ENCODE measurements around the gene SLC7A10. TPM values are rescaled to one million over a fixed set of nuclear protein-coding genes. Genes with fewer than 3 reads are reported as not detected.

SLC7A10 gene
- total RNA-seq, 4 donors from 2014 or later: not detected

DNA sequence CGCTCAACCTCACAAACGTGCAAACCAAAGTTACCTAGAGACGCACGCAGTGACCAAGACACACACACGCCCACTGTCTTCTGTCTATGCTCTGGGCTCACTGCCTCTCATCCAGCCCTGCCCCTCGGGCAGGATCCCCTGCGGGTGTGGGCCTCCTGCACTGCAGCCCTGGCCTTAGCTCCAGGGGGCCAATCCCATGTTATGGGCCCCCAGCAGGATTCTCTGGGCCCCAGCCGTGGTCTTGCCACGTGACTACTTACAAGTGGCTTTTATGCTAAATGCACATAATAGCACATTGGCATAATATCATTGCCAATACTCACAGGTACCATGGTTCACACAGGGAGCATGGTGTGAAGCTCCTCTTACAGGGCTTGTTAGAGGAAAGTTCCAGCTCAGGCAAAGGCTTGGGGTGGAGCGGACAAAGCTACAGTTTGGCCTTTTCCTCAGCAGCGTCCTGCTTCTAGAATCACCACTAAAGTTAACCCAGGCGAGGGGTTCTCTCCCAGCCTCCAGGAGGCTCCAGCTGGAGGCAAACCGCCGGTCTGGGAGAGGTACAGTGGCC lies 39.3 kb upstream of the SLC7A10 start:
- no peaks in the 10 kb centered on the region for H3K4me1 ChIP-seq
- DNase-seq: no peak
- TF ChIP-seq POLR2A (IDR thresholded peaks at IDR 0.05): no peak
- TF ChIP-seq, protein P1, sequence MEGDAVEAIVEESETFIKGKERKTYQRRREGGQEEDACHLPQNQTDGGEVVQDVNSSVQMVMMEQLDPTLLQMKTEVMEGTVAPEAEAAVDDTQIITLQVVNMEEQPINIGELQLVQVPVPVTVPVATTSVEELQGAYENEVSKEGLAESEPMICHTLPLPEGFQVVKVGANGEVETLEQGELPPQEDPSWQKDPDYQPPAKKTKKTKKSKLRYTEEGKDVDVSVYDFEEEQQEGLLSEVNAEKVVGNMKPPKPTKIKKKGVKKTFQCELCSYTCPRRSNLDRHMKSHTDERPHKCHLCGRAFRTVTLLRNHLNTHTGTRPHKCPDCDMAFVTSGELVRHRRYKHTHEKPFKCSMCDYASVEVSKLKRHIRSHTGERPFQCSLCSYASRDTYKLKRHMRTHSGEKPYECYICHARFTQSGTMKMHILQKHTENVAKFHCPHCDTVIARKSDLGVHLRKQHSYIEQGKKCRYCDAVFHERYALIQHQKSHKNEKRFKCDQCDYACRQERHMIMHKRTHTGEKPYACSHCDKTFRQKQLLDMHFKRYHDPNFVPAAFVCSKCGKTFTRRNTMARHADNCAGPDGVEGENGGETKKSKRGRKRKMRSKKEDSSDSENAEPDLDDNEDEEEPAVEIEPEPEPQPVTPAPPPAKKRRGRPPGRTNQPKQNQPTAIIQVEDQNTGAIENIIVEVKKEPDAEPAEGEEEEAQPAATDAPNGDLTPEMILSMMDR (IDR thresholded peaks at IDR 0.05): no peak
- no peaks in the 10 kb centered on the region for H3K9me3 ChIP-seq
- H3K4me3 ChIP-seq: no peak overlapping the region
- intact Hi-C loops (cut with DNase I; ENCODE audit: low total_unique reads): no loop called here
- no peaks in the 10 kb centered on the region for H3K36me3 ChIP-seq
- no peak overlapping the region for H3K27ac ChIP-seq
- no peaks in the 10 kb centered on the region for H3K27me3 ChIP-seq

DNA sequence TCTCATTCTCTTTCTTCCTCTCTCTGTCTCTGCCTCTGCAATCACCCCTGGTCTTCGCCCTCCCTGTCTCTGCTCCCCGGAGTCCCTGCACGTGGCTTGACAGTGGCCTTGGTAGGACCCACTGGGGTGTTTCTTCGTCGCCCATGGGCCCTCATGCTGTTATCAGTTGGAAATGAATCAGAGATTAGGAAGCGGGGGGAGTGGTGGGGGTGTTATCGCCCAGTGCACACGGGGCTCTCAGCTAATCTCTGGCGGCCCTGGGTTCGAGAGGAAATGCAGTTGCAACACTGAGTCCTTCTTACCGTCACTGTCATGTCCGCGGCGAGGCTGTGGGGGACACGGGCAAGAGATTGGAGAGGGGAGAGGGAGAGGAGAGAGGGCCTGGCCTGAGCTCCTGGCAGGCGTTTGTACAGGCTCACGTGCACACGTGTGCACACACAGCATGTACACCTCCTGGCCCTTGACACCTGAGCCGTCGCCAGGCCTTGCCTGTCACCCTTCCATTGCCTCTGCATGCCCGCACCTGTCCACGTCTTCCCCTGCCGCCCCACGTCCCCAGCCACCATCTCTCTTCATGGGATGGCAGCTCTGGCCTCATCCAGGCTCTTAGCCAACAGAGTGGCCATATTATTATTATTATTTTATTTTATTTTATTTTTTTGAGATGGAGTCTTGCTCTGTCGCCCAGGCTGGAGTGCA lies 37.8 kb upstream of the SLC7A10 start:
- intact Hi-C loops (cut with DNase I; ENCODE audit: low total_unique reads): no loop called here
- TF ChIP-seq, protein P1 (IDR thresholded peaks at IDR 0.05): no peak
- no peak for TF ChIP-seq POLR2A (IDR thresholded peaks at IDR 0.05)
- Histone ChIP-seq H3K36me3 (no peaks in the 10 kb centered on the region), H3K27ac (no peak overlapping the region), H3K9me3 (no peaks in the 10 kb centered on the region), H3K4me1 (no peaks in the 10 kb centered on the region), H3K4me3 (no peak overlapping the region), H3K27me3 (no peaks in the 10 kb centered on the region)
- no peak for DNase-seq

DNA sequence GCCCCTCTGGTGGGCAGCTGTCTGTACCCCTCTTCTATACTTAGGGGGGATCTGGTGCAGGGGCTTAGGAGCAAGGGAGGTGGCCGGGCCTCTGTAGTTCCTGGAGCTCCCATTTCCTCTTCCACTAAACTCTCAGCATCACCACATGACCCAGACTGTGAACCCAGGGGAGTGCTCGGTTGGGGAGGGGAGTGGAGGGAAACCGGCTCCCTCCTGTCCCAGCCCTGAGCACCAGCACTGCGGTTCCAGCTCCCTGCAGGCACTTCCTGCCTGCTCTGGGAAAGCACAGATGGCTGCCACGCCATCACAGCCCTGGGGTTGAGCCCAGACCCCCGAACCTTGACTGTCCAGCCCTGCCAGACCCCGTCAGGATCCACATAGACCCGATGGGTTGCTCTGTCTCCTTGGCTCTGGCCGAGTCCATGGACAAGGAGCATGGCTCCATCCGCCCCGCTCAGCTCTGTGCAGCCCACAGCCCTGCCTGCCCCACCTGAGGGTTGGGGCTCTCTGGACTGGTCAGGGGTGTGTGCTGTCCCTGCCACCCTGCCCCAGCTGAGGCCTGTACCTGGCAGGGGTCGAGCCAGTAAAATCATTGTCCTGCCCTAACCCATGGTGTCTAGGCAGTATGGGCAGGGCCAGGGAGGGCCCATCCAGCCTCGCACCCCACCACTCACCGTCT lies 36.0 kb upstream of the SLC7A10 start:
- no peaks in the 10 kb centered on the region for H3K27me3 ChIP-seq
- no peak overlapping the region for H3K4me3 ChIP-seq
- intact Hi-C loops (cut with DNase I; ENCODE audit: low total_unique reads): no loop called here
- H3K27ac ChIP-seq: no peak overlapping the region
- no peaks in the 10 kb centered on the region for H3K9me3 ChIP-seq
- DNase-seq: no peak
- TF ChIP-seq, protein P1 (IDR thresholded peaks at IDR 0.05): no peak
- no peak for TF ChIP-seq POLR2A (IDR thresholded peaks at IDR 0.05)
- no peaks in the 10 kb centered on the region for H3K4me1 ChIP-seq
- no peaks in the 10 kb centered on the region for H3K36me3 ChIP-seq

DNA sequence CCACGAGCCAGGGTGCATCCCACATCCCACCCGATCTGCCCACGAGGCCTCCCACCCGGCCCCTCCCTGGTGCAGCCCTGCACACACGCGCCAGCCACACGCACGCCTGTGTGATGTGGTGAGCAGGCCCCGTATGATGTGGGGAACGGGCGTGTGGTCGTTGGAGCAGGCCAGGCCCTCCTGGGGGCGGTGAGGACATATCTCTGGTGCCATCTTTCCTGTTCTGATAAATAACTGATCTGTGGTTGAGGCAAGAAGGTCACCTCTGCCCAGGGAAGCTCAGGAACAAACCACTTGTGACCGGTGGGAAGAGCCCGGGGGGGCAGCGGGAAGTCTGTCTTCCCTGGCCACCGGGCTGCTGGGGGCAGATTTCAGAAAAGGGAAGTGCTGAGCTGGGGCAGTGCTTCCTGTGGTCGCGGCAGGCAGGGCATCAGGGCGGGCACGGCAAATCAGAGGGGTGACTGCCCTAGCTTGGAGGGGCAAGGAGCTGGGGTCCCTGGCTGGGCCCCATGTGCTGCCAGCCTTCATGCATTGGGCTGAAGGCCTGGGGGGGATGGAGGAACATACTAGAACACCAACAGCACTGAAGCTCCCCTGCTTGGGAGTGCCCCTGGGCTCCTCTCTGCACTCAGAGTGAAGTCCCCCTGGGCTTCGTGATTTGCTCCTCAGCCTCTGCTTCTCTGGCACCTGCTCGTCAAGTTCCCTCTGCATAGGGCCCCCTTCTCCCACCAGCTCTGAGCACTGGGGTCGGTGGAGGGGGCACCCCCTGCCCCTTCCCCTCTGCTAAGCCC lies 35.2 kb upstream of the SLC7A10 start:
- Histone ChIP-seq H3K27me3 (no peaks in the 10 kb centered on the region), H3K4me1 (no peaks in the 10 kb centered on the region), H3K36me3 (no peaks in the 10 kb centered on the region), H3K4me3 (no peak overlapping the region), H3K27ac (no peak overlapping the region), H3K9me3 (no peaks in the 10 kb centered on the region)
- no peak for DNase-seq
- no peak for TF ChIP-seq POLR2A (IDR thresholded peaks at IDR 0.05)
- TF ChIP-seq, protein P1 (IDR thresholded peaks at IDR 0.05): no peak
- intact Hi-C loops (cut with DNase I; ENCODE audit: low total_unique reads): no loop called here
